PC-9 (cell line): ENCODE data around the gene BMAL2. TPM values are rescaled to one million over a fixed set of nuclear protein-coding genes. Genes with fewer than 3 reads are reported as not detected.

Source experiments
- BruUV-seq: library from RNA; stranded (reverse); fragments of 400-500 nt; replicated peaks from 2 replicates; lab custom pipeline; 2021; lab: Mats Ljungman, UMichigan
- CTCF ChIA-PET: fragments of 300-600 bp; sonication (Branson Sonifier 250); formaldehyde crosslinking; loops from one replicate; lab custom pipeline; 2022; ENCODE audit warnings: antibody characterized with exemption; lab: Charles Lee
- POLR2A ChIA-PET: fragments of 300-600 bp; sonication (Branson Sonifier 250); formaldehyde crosslinking; loops from one replicate; lab custom pipeline; 2022; ENCODE audit warnings: antibody characterized with exemption; ENCODE audit not compliant: unreplicated experiment; lab: Charles Lee
- DNase-seq, 2 experiments: peaks; one replicate each; pipeline versions ENCODE4 v3.0.0 to v3.0.0-alpha.2; 2015 to 2022; ENCODE audit warnings: mixed read lengths in 1 of 2
- H2AFZ ChIP-seq: fragments of 200-600 bp; sonication (generic); 2 replicates; pipeline ENCODE4 v1.8.1; 2017; ENCODE audit warnings: antibody characterized with exemption
- H3F3A ChIP-seq: fragments of 200-600 bp; sonication (generic); 2 replicates; pipeline ENCODE4 v1.8.1; 2017; ENCODE audit warnings: antibody characterized with exemption, mild to moderate bottlenecking, low read depth; ENCODE audit not compliant: insufficient read depth
- H3K27ac ChIP-seq: fragments of 200-600 bp; sonication (generic); 2 replicates; pipeline ENCODE4 v1.6.1; 2016; ENCODE audit warnings: mixed run types
- H3K27me3 ChIP-seq: fragments of 200-600 bp; sonication (generic); 2 replicates; pipeline ENCODE4 v1.6.1; 2016; ENCODE audit warnings: low read depth, mixed run types; ENCODE audit not compliant: insufficient read depth
- H3K36me3 ChIP-seq: fragments of 200-600 bp; sonication (generic); 2 replicates; pipeline ENCODE4 v1.6.1; 2016; ENCODE audit warnings: low read depth, mixed run types
- H3K4me1 ChIP-seq: fragments of 200-600 bp; sonication (generic); replicated peaks from 2 replicates; pipeline ENCODE4 v1.6.1; 2016; ENCODE audit warnings: mixed run types; ENCODE audit not compliant: insufficient read depth
- H3K4me2 ChIP-seq: fragments of 200-600 bp; sonication (generic); 2 replicates; pipeline ENCODE4 v1.6.1; 2017; ENCODE audit warnings: mixed run types
- H3K4me3 ChIP-seq: fragments of 200-600 bp; sonication (generic); 2 replicates; pipeline ENCODE4 v1.6.1; 2016; ENCODE audit warnings: mixed run types
- H3K79me2 ChIP-seq: fragments of 200-600 bp; sonication (generic); 2 replicates; pipeline ENCODE4 v1.6.1; 2017; ENCODE audit warnings: low read depth, mixed run types
- H3K9me2 ChIP-seq: fragments of 200-600 bp; sonication (generic); 2 replicates; pipeline ENCODE4 v1.8.1; 2017; ENCODE audit warnings: mild to moderate bottlenecking; ENCODE audit not compliant: insufficient read depth
- H3K9me3 ChIP-seq: fragments of 200-600 bp; sonication (generic); 2 replicates; pipeline ENCODE4 v1.8.1; 2016; ENCODE audit warnings: low read depth; ENCODE audit not compliant: insufficient read depth
- H4K20me1 ChIP-seq: fragments of 200-600 bp; sonication (generic); 2 replicates; pipeline ENCODE4 v1.8.1; 2017; ENCODE audit not compliant: insufficient read depth
- CTCF ChIP-seq: fragments of 200-600 bp; sonication (generic); conservative IDR thresholded peaks from 2 replicates; pipeline ENCODE4 v1.6.1; 2017; ENCODE audit warnings: mixed run types, antibody characterized with exemption, mild to moderate bottlenecking, moderate library complexity
- EZH2 ChIP-seq: fragments of 200-600 bp; sonication (generic); IDR thresholded peaks from 2 replicates; pipeline ENCODE4 v1.8.0; 2017; ENCODE audit warnings: antibody characterized with exemption, low read depth
- intact Hi-C: fragments of 100-400 bp; cut with micrococcal nuclease; formaldehyde crosslinking; loops from one replicate; pipeline ENCODE4 v1.10.0; 2022; ENCODE audit not compliant: unreplicated experiment
- total RNA-seq: library from RNA; stranded (reverse); gene quantifications from 2 replicates; pipeline ENCODE4 v1.2.3, GENCODE V29; 2021

BMAL2 gene
- total RNA-seq, 1 experiment from 2014 or later, result 87.9 TPM

- Histone ChIP-seq H3K79me2 (peaks cover 6% of the 10 kb centered on the region; the same call in 1 of the 2 replicates), H3K36me3 (no peaks in the 10 kb centered on the region), H3K4me3 (no peak overlapping the region), H4K20me1 (no peaks in the 10 kb centered on the region), H3K27ac (no peak overlapping the region), H3K4me1 (no peaks in the 10 kb centered on the region), H3F3A (no peaks in the 10 kb centered on the region), H3K27me3 (no peaks in the 10 kb centered on the region), H3K9me3 (no peaks in the 10 kb centered on the region), H3K4me2 (no peak overlapping the region), H3K9me2 (no peaks in the 10 kb centered on the region), H2AFZ (no peak overlapping the region)
- DNase-seq, result no peak
- POLR2A ChIA-PET, result interaction anchor here (0.5 to 0.6 kb wide), 3 partner anchors 144 to 1337 kb away, joined by 4 read pairs; no protein-coding TSS in a partner anchor
- BruUV-seq, result no TSS peak
- intact Hi-C loops, result no loop called here
- TF ChIP-seq EZH2, result no peak
- TF ChIP-seq CTCF, result no peak
- CTCF ChIA-PET, result no interaction called here
Observed at GRCh38 chr12:27285403-27285802, 47.2 kb upstream of the BMAL2 start.

- Histone ChIP-seq H3K4me2 (no peak overlapping the region), H3K4me1 (no peaks in the 10 kb centered on the region), H3F3A (no peaks in the 10 kb centered on the region), H3K79me2 (peaks cover 6% of the 10 kb centered on the region; the same call in 1 of the 2 replicates), H3K9me3 (no peaks in the 10 kb centered on the region), H4K20me1 (no peaks in the 10 kb centered on the region), H3K27ac (no peak overlapping the region), H3K4me3 (no peak overlapping the region), H3K36me3 (no peaks in the 10 kb centered on the region), H3K9me2 (no peaks in the 10 kb centered on the region), H3K27me3 (no peaks in the 10 kb centered on the region), H2AFZ (no peak overlapping the region)
- intact Hi-C loops, result no loop called here
- no peak for DNase-seq
- no TSS peak for BruUV-seq
- TF ChIP-seq CTCF (no peak), EZH2 (no peak)
- ChIA-PET CTCF (no interaction called here), POLR2A (no interaction called here)
Observed at GRCh38 chr12:27289414-27289813, 43.2 kb upstream of the BMAL2 start.

GRCh38 chr12:27290501-27291168, 42.0 kb upstream of the BMAL2 start:
- no peaks in the 10 kb centered on the region for H3K4me1 ChIP-seq
- H3K36me3 ChIP-seq, result no peaks in the 10 kb centered on the region
- no peaks in the 10 kb centered on the region for H3K27me3 ChIP-seq
- H4K20me1 ChIP-seq, result no peaks in the 10 kb centered on the region
- no peak overlapping the region for H3K27ac ChIP-seq
- no peaks in the 10 kb centered on the region for H3F3A ChIP-seq
- TF ChIP-seq EZH2, result no peak
- no peak for TF ChIP-seq CTCF
- no TSS peak for BruUV-seq
- POLR2A ChIA-PET, result interaction anchor here (0.6 kb wide), 1 partner anchor 472 kb away, joined by 5 read pairs; no protein-coding TSS in a partner anchor
- no peaks in the 10 kb centered on the region for H3K9me2 ChIP-seq
- no peak for DNase-seq
- H3K79me2 ChIP-seq, result peaks cover 6% of the 10 kb centered on the region; the same call in 1 of the 2 replicates
- no peak overlapping the region for H3K4me2 ChIP-seq
- intact Hi-C loops, result no loop called here
- no peaks in the 10 kb centered on the region for H3K9me3 ChIP-seq
- no peak overlapping the region for H3K4me3 ChIP-seq
- CTCF ChIA-PET, result no interaction called here
- H2AFZ ChIP-seq, result no peak overlapping the region
